ENCODE measurements around the gene DCLK3.

DCLK3 gene

GRCh38 chr3:36707623-36708409 lies 56.5 kb downstream of the DCLK3 start:
- DNase-seq (ENCODE audit: low read depth in 2 of 2): no peak

- DNase-seq (ENCODE audit: low read depth in 2 of 2): no peak
Observed at GRCh38 chr3:36705015-36705414, 59.3 kb downstream of the DCLK3 start.

- DNase-seq (ENCODE audit: low read depth in 2 of 2): no peak
Observed at GRCh38 chr3:36704280-36704679, 60.1 kb downstream of the DCLK3 start.

- DNase-seq (ENCODE audit: low read depth in 2 of 2): no peak
Observed at GRCh38 chr3:36701249-36701572, 63.1 kb downstream of the DCLK3 start.

GRCh38 chr3:36700537-36701248 lies 63.7 kb downstream of the DCLK3 start:
- no peak for DNase-seq (ENCODE audit: low read depth in 2 of 2)

GRCh38 chr3:36698314-36698713 lies 66.0 kb downstream of the DCLK3 start:
- no peak for DNase-seq (ENCODE audit: low read depth in 2 of 2)

GRCh38 chr3:36697229-36698001 lies 66.9 kb downstream of the DCLK3 start:
- DNase-seq (ENCODE audit: low read depth in 2 of 2): no peak

GRCh38 chr3:36696799-36697198 lies 67.6 kb downstream of the DCLK3 start:
- no peak for DNase-seq (ENCODE audit: low read depth in 2 of 2)

- no peak for DNase-seq (ENCODE audit: low read depth in 2 of 2)
Observed at GRCh38 chr3:36695769-36696137, 68.6 kb downstream of the DCLK3 start.

GRCh38 chr3:36695113-36695768 lies 69.1 kb downstream of the DCLK3 start:
- DNase-seq (ENCODE audit: low read depth in 2 of 2): no peak

- DNase-seq (ENCODE audit: low read depth in 2 of 2): no peak
Observed at GRCh38 chr3:36693670-36694069, 70.7 kb downstream of the DCLK3 start.

GRCh38 chr3:36689560-36689959 lies 74.8 kb downstream of the DCLK3 start:
- no peak for DNase-seq (ENCODE audit: low read depth in 2 of 2)

GRCh38 chr3:36688815-36689214 lies 75.5 kb downstream of the DCLK3 start:
- DNase-seq (ENCODE audit: low read depth in 2 of 2): no peak

GRCh38 chr3:36686516-36686915 lies 77.8 kb downstream of the DCLK3 start:
- no peak for DNase-seq (ENCODE audit: low read depth in 2 of 2)

- no peak for DNase-seq (ENCODE audit: low read depth in 2 of 2)
Observed at GRCh38 chr3:36681867-36682266, 82.5 kb downstream of the DCLK3 start.

- DNase-seq (ENCODE audit: low read depth in 2 of 2): no peak
Observed at GRCh38 chr3:36680952-36681351, 83.4 kb downstream of the DCLK3 start.

- no peak for DNase-seq (ENCODE audit: low read depth in 2 of 2)
Observed at GRCh38 chr3:36679384-36680200, 84.8 kb downstream of the DCLK3 start.

GRCh38 chr3:36678216-36679013 lies 85.9 kb downstream of the DCLK3 start:
- DNase-seq (ENCODE audit: low read depth in 2 of 2): no peak

- no peak for DNase-seq (ENCODE audit: low read depth in 2 of 2)
Observed at GRCh38 chr3:36677331-36678007, 86.9 kb downstream of the DCLK3 start.

- DNase-seq (ENCODE audit: low read depth in 2 of 2): no peak
Observed at GRCh38 chr3:36674816-36675215, 89.5 kb downstream of the DCLK3 start.

Measured in stimulated activated CD4-positive, alpha-beta T cell treated with anti-CD3 and anti-CD28 coated beads, Interleukin-1b, Interleukin-23, amount 100 ng/mL, for 1 hour (primary cell).